Prostate gland (tissue), 2 donors: ENCODE results near the gene IWS1.

Source experiments
- POLR2A ChIP-seq: fragments of 450-650 bp; IDR thresholded peaks from one replicate; pipeline ENCODE4 v1.6.1; 2016; ENCODE audit warnings: antibody characterized with exemption, mild to moderate bottlenecking
- TF ChIP-seq, protein P1 (sequence below), 4 experiments: fragments of 200-600 bp in 2 of 4; fragments of 450-650 bp in 2 of 4; sonication (generic) in 2 of 4; IDR thresholded peaks; 1 replicate in 3 of 4; 2 replicates in 1 of 4; pipeline ENCODE4 v1.5.1; 2016 to 2019; ENCODE audit warnings: antibody characterized with exemption in 4 of 4, mild to moderate bottlenecking in 2 of 4, moderate library complexity in 2 of 4

DNA sequence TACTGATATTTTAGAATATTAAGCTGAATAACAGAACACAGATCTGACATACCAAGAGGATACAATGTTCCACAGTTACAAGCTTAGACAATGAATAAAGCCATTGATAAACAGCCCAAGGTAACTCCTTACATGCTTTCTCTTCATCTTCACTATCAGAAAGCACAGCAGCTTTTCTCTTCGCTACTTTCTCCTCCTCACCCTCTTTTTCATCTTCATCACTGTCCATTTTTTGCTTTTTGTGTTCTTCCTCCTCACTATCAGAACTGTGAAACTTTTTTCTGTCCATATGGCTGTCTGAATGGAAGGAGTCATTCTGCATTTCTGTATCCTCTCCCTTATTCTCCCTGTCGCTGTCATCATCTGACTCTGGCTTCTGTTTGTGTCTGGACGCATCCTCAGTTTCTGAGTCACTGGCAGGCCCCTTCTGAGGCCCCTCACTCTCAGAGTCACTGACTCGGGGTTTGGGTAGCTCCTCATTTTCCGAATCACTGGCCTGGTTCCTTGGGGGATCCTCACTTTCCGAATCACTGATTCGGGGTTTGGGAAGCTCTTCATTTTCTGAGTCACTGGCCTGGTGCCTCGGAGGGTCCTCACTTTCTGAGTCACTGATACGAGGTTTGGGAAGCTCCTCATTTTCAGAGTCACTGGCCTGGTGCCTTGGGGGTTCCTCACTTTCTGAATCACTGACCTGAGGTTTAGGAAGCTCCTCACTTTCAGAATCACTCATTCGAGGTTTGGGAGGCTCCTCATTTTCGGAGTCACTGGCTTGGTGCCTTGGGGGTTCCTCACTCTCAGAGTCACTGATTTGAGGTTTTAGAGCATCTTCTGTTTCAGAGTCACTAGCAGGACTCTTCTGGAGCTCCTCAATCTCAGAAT lies 21.5 kb downstream of the IWS1 start:
- TF ChIP-seq, protein P1, sequence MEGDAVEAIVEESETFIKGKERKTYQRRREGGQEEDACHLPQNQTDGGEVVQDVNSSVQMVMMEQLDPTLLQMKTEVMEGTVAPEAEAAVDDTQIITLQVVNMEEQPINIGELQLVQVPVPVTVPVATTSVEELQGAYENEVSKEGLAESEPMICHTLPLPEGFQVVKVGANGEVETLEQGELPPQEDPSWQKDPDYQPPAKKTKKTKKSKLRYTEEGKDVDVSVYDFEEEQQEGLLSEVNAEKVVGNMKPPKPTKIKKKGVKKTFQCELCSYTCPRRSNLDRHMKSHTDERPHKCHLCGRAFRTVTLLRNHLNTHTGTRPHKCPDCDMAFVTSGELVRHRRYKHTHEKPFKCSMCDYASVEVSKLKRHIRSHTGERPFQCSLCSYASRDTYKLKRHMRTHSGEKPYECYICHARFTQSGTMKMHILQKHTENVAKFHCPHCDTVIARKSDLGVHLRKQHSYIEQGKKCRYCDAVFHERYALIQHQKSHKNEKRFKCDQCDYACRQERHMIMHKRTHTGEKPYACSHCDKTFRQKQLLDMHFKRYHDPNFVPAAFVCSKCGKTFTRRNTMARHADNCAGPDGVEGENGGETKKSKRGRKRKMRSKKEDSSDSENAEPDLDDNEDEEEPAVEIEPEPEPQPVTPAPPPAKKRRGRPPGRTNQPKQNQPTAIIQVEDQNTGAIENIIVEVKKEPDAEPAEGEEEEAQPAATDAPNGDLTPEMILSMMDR (IDR thresholded peaks at IDR 0.05), result no peak
- TF ChIP-seq POLR2A, result no peak
